GM19452 (cell line): ENCODE data around the gene IFI27L2.

ENCODE experiments used
- ATAC-seq: cut with Tn5 transposase; IDR thresholded peaks from one replicate; pipeline ENCODE4 v1.9.1; 2021; ENCODE audit not compliant: unreplicated experiment

IFI27L2 gene

GRCh38 chr14:94153750-94154342, 24.4 kb upstream of the IFI27L2 start:
- ATAC-seq = no peak

DNA sequence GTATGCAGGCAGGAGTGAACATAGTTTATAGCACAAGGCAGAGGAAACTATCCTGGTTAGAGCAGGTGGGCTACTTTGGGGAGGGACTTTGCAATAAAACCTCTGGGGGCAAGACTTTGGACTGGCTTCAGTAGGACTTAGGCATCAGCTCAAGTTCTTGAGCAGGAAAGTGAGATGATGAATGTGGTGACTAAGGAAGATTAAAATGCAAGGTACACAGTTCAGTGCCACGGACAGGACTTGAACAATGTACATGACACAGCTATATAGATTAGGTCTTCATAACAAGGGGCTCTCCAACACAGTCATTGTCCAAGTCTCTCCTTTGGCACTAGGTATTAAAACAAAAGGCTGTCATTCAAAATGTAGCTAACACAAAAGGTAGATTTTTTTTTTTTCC, 23.3 kb upstream of the IFI27L2 start:
- no peak for ATAC-seq

DNA sequence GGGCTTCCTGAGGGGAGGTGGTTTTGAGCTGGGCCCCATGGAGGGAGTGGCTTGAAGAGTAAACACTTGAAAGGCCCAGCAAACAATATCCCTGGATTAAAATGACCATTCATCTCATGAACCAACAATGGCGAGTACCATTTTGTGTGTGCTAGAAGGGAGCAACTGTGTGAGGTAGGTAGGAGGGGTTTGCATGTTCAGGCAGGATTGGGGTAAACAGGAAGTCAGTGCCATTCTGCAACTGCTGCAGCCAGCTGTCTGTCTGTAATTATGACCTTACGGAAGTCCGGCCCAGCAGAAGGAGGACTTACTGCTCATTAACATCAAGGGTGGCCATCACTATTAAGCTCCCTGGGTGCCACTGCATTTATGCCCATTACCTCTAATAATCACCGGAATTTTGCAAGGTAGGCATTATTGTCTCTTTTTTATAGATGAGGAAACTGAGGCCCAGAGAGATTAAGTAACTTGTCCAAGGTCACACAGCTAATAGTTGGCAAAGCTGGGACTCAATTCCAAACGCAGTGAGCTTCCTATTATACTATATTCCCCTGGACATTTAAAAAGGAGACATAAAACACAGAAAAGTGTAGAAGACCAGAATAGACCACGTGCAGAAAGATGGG, 16.6 kb upstream of the IFI27L2 start:
- ATAC-seq = no peak

- no peak for ATAC-seq
These were observed 15.4 kb upstream of the IFI27L2 start for GRCh38 chr14:94144765-94145164.

GRCh38 chr14:94143711-94144110, 14.3 kb upstream of the IFI27L2 start:
- ATAC-seq = no peak

- ATAC-seq = no peak
These were observed 13.8 kb upstream of the IFI27L2 start for GRCh38 chr14:94143239-94143638.

DNA sequence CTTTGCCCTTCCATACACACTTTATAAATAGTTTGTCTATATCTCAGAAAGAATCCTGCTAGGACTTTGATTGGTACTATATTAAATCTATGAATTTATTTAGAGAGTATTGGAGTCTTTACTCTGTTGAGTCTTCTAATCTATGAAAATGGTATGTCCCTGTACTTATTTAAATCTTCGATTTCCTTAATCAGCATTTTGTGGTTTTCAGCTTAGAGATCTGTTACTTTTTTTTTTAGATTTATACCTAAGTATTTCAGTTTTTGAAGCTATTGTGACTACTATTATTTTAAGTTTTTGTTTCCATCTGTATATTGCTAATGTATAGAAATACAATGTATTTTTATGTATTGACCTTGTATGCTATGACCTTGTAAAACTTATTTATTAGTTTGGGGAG, 13.4 kb upstream of the IFI27L2 start:
- ATAC-seq = no peak

GRCh38 chr14:94142247-94142646, 12.8 kb upstream of the IFI27L2 start:
- ATAC-seq = no peak

DNA sequence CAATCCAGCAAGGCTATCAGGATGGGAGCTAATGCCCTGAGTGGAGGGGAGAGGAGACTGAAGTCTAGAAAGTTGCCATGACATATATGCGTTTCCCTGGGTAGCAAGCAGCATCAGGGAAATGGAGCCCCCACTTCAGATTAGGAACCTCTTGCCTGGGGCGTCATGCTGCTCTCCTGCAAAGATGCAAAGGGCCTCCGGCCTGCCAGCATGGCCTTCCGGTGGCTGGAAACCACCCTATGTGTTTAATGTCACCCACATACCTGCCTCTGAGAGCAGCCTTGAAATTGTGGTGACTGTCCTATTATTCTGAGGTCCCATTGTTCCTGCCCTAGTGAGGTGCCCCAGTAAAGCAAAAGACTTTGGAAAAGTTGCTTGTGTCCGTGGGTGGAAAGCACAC, 10.0 kb upstream of the IFI27L2 start:
- ATAC-seq = no peak

DNA sequence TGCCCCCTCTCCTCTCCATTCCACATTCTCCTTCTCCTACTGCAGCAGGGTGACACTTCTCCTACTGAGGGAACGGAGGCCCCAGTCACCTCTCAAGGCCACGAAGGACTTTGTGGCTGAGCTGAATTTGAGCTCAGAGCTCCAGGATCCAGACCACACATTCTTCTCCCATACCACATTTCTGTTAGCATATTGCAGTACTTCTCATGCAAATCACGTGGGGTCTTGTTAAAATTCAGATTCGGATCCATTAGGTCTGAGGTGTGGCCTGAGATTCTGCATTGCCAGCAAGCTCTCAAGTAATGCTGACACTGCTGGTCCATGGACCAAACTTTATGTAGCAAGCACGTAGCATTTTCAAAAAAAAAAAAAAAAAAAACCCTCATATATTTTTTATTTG, 9.6 kb upstream of the IFI27L2 start:
- no peak for ATAC-seq

DNA sequence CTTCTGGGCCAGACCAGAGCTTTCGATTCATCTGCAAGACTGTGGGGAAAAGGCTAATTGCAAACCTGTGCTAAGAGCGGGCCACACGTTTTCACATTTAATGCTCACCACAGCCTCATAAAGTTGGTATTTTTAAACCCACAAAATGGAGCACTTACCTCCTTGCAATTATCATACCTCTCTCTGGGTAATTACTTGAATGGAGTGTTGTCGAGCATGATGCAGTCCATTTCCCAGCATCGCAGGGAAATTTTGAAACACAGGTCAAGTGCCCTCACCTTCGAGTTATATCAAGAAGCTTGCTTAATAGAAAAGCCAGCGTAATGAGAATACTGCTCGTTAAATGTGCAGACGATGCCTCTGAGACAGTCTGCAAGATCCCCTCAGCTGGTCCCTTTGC, 8.8 kb upstream of the IFI27L2 start:
- ATAC-seq = no peak

DNA sequence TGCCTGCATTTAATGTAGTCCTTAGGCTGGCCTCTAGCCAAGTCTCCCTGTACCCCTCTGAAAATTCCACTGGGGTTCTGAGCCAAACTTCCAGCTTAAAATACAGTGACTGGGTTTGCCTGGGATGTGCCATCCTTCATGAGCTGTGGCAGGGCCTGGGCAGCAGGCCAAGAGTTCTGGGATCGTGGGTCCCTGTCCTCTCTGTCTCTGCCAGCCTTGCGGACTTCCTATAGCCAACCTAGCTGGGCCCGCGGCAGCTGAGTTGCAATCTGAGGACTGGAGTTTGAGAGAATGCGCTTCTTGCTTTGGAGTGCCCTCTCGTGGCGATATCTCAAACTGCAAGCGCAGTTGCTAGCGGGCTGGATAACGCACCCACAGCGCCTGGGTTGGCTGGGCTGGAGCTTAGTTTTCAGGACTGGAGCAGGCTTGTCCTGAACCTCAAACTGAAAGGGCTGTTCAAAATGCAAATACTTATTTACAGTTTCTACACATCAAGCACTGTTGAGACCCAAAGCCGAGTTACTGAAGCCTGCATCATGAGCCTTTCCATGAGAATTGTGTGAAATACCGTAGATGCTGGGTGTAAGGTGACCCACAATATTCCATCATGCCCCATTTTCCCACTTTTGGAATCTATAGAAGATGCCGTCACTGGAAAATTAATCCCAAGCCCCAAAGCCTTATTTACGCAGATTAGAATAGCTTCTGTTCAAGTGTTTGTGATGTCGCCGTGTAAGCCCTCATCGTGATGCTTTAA, 7.3 kb upstream of the IFI27L2 start:
- ATAC-seq = peak; percentile 88

GRCh38 chr14:94135476-94135875, 6.1 kb upstream of the IFI27L2 start:
- ATAC-seq = no peak

DNA sequence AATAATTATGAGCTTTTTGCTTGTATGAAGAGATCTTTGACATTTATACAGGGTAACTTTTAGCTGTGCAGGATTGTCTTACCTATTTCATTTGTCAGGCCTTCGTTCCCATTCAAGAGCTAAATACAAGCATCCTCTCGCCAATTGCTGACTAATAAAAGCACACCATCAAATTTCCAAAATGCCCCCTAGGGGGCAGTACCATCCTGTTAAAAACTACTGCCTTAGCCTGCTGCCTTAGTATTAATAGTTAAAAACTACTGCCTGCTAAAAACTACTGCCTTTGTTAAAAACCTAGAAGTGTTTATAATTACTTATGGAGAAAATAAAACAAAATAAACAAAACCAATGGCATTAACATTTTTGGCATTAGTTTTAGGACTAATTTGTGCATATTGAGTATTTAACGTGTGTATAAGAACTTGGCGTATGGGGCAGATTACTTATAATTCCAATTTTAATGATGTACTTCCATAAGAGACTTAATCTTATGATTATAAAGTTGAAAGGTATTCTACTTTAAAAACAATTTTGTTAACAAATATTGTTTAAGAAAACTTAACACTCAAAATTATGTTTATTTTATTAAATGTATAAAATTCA, 3.0 kb upstream of the IFI27L2 start:
- ATAC-seq = no peak

DNA sequence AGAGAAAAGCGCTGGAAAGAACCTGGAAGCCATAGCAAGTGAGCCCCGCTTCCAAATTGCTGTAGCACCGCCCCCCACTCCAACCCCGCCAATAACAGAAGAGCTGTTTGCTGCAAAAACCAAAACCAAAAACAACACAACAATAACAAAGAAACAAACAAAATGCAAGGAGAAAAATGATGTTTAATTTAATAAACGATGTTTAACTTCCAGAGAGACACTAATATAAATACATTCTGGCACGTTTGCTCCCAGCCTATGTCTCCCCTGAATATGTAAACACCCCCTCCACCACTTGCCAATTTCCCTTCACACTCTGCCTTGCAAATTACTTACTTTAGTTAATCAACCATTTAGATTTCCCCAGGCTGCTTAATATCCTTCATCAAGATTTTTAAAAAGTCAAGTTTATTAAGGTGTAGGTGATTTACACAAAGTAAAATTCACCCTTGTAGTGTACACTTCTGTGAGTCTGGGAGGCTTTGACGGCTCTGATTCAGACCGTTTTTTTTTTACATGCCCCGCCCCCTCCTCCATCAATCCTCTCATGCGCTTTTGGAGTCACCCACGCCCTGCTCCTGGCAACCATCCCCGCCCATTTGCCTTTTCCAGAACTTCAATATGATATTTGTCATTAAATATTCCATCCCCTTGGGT, 482 bp upstream of the IFI27L2 start:
- ATAC-seq = no peak

DNA sequence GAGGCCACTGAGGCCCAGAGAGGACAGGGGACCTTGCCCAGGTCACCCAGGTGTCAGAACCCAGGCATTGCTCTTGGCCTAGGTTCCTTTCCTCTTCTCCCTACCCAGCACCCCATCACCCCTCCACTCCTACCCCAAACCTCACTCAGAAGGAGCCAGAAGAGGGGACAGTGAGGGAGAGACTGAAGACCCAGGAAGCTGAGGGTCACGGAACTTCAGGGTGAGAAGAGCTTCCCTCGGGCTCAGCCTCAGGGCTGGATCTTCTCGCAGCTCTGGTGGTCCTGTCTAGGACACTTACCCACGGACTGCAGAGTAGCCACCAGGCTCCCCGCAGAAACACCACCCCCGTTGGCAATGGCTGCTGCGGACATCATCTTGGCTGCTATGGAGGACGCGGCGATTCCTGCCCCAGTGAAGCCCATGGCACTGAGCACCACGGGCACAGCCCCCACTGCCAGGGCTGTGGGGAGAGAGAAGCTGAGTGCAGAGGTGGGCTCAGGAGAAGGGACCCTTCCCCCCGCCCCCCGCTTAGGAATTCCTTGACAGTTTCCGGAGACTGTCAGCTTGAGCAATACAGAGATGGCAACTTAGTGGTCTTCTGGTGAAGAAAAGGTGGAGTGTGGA, 1.1 kb downstream of the IFI27L2 start:
- no peak for ATAC-seq

- ATAC-seq = no peak
These were observed 2.1 kb downstream of the IFI27L2 start for GRCh38 chr14:94127330-94127729.

DNA sequence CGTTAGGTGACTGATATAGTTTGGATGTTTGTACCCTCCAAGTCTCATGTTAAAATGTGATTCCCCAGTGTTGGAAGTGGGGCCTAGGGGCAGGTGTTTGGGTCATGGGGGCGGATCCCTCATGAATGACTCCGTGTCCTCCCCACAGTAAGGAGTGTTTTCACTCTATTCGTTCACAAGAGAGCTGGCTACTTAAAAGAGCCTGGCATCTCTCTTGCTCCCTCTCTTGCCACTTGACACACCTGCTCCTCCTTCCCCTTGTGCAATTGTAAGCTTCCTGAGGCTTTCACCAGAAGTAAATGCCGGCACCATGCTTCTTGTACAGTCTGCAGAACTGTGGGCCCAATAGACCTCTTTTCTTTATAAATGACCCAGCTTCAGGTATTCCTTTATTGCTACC, 2.6 kb downstream of the IFI27L2 start:
- ATAC-seq = no peak

DNA sequence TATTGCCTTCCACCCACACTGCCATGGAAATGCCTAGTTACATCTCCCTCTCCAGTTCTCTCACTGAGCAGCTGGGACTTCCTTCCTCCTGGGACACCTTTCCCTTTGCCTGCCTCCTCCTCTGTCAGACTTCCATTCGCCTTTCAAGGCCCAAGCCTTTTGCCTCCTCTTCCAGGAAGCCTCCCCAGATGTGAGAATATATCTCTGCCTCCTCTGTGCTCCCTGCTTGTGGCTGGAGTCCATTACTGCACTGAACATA, 3.1 kb downstream of the IFI27L2 start:
- no peak for ATAC-seq

GRCh38 chr14:94125659-94126418, 3.6 kb downstream of the IFI27L2 start:
- ATAC-seq = no peak
